HG02973 (cell line): Measurements from ENCODE around the gene DYRK3.
"Not testable (repeated sequence)": the region's sequence is repeated elsewhere in the genome, so short reads cannot be mapped to it uniquely, and the experiment has no call there.

ENCODE experiments used
- ATAC-seq: cut with Tn5 transposase; IDR thresholded peaks from one replicate; pipeline ENCODE4 v1.9.1; 2021; ENCODE audit warnings: moderate library complexity; ENCODE audit not compliant: unreplicated experiment

Gene DYRK3

GRCh38 chr1:206635080-206635977, at the start of gene DYRK3:
Gene DYRK3 (plus strand): TSS chr1:206635536. CDS start chr1:206635704, 168 bp downstream.
- peak; percentile 90 for ATAC-seq

GRCh38 chr1:206586501-206587445, 48.6 kb upstream of the DYRK3 start:
- no peak for ATAC-seq

- ATAC-seq = no peak
Observed at GRCh38 chr1:206587904-206588303, 47.4 kb upstream of the DYRK3 start.

GRCh38 chr1:206588492-206588891, 46.8 kb upstream of the DYRK3 start:
- ATAC-seq = no peak

GRCh38 chr1:206589206-206589605, 46.1 kb upstream of the DYRK3 start:
- no peak for ATAC-seq

- no peak for ATAC-seq
Observed at GRCh38 chr1:206590025-206590758, 45.1 kb upstream of the DYRK3 start.

GRCh38 chr1:206591226-206591625, 44.1 kb upstream of the DYRK3 start:
- no peak for ATAC-seq

GRCh38 chr1:206591696-206592095, 43.6 kb upstream of the DYRK3 start:
- ATAC-seq = no peak

- no peak for ATAC-seq
Observed at GRCh38 chr1:206593351-206593925, 41.9 kb upstream of the DYRK3 start.

- no peak for ATAC-seq
Observed at GRCh38 chr1:206595581-206596318, 39.6 kb upstream of the DYRK3 start.

- ATAC-seq = no peak
Observed at GRCh38 chr1:206596319-206596666, 39.0 kb upstream of the DYRK3 start.

GRCh38 chr1:206600527-206600926, 34.8 kb upstream of the DYRK3 start:
- no peak for ATAC-seq

- no peak for ATAC-seq
Observed at GRCh38 chr1:206604861-206605260, 30.5 kb upstream of the DYRK3 start.

GRCh38 chr1:206606867-206607266, 28.5 kb upstream of the DYRK3 start:
- ATAC-seq = no peak

GRCh38 chr1:206608108-206608698, 27.1 kb upstream of the DYRK3 start:
- ATAC-seq = no peak

GRCh38 chr1:206609229-206609991, 25.9 kb upstream of the DYRK3 start:
- ATAC-seq = peak; percentile 27

GRCh38 chr1:206612129-206612876, 23.0 kb upstream of the DYRK3 start, which contains the start of gene EIF2D:
Gene EIF2D (minus strand): TSS chr1:206612465. CDS start chr1:206612342, 123 bp downstream.
- peak; percentile 79 for ATAC-seq

- not testable (repeated sequence) for ATAC-seq
Observed at GRCh38 chr1:206626396-206626795, 8.9 kb upstream of the DYRK3 start.
